K562 (cell line): Measurements from ENCODE around the gene NFATC2. TPM values are rescaled to one million over a fixed set of nuclear protein-coding genes. Genes with fewer than 3 reads are reported as not detected.

Source experiments
- ATAC-seq: fragments of 200-7000 bp; cut with Tn5 transposase; 3 replicates; pipeline ENCODE4 v1.9.1; 2020; ENCODE audit warnings: moderate library complexity
- BruUV-seq: library from RNA; stranded (reverse); fragments of 400-500 nt; replicated peaks from 2 replicates; lab custom pipeline; 2021; lab: Mats Ljungman, UMichigan
- CTCF ChIA-PET: fragments of 300-600 bp; formaldehyde crosslinking; extraction: SDS; loops from one replicate; lab custom pipeline; 2021; ENCODE audit warnings: low intra/inter-chr PET ratio; lab: Yijun Ruan, JAX
- POLR2A ChIA-PET: fragments of 300-600, 350-650 bp; sonication (Branson Sonifier 250); formaldehyde crosslinking; extraction: SDS; loops from one replicate; lab custom pipeline; 2021; ENCODE audit warnings: antibody characterized with exemption, inconsistent platforms; lab: Yijun Ruan, JAX
- DNase-seq, 4 experiments: peaks; one replicate each; pipeline versions ENCODE4 v3.0.0 to v3.0.0-alpha.2; 2011 to 2018; ENCODE audit warnings: low spot score in 3 of 4, mixed read lengths in 3 of 4; ENCODE audit errors: extremely low read depth in 1 of 4
- FAIRE-seq: peaks from 2 replicates; lab custom pipeline; 2011; peaks lifted over from hg19 to GRCh38; lab: Jason Lieb, UNC
- H2AFZ ChIP-seq: 2 replicates; pipeline ENCODE4 v1.6.0; 2011; ENCODE audit warnings: low read depth, low read length, control low read depth, inconsistent platforms
- H3K27ac ChIP-seq: fragments of 200-600 bp; 3 replicates; pipeline ENCODE4 v1.8.0; 2011; ENCODE audit warnings: low read depth, mild to moderate bottlenecking, control low read depth, inconsistent platforms, low read length, moderate library complexity, mixed read lengths; ENCODE audit errors: extremely low read depth
- H3K27me3 ChIP-seq, 2 experiments: fragments of 300-600 bp in 1 of 2; 2 replicates in 1 of 2; 3 replicates in 1 of 2; pipeline versions ENCODE4 v1.6.0 to v1.8.0; 2011; ENCODE audit warnings: inconsistent platforms in 2 of 2, low read length in 2 of 2, mild to moderate bottlenecking in 1 of 2, mixed read lengths in 1 of 2, moderate library complexity in 1 of 2; ENCODE audit not compliant: control insufficient read depth in 2 of 2, insufficient read depth in 2 of 2
- H3K36me3 ChIP-seq: fragments of 300-600 bp; 3 replicates; pipeline ENCODE4 v1.8.0; 2011; ENCODE audit warnings: mild to moderate bottlenecking, low read length, inconsistent platforms; ENCODE audit not compliant: control insufficient read depth, insufficient read depth
- H3K4me1 ChIP-seq, 2 experiments: fragments of 200-600 bp in 1 of 2; replicated peaks in 1 of 2; 2 replicates in 1 of 2; 3 replicates in 1 of 2; pipeline versions ENCODE4 v1.5.1 to v1.8.0; 2011; ENCODE audit warnings: inconsistent platforms in 2 of 2, low read length in 2 of 2, mild to moderate bottlenecking in 1 of 2, mixed read lengths in 1 of 2, moderate library complexity in 1 of 2; ENCODE audit not compliant: control insufficient read depth in 2 of 2, insufficient read depth in 2 of 2
- H3K4me2 ChIP-seq: 2 replicates; pipeline ENCODE4 v1.6.1; 2011; ENCODE audit warnings: low read length, control low read depth, inconsistent platforms, mixed read lengths; ENCODE audit not compliant: insufficient read depth
- H3K4me3 ChIP-seq: fragments of 200-600 bp; sonication (generic), shearing (Covaris generic); 2 replicates; pipeline ENCODE4 v1.5.1; 2016; ENCODE audit warnings: control low read depth, inconsistent platforms
- H3K79me2 ChIP-seq: fragments of 200-600 bp; 3 replicates; pipeline ENCODE4 v1.8.0; 2011; ENCODE audit warnings: low read length, inconsistent platforms; ENCODE audit not compliant: control insufficient read depth, insufficient read depth
- H3K9ac ChIP-seq, 2 experiments: 2 replicates each; pipeline versions ENCODE4 v1.6.0 to v1.6.1; 2011; ENCODE audit warnings: low read depth in 2 of 2, low read length in 2 of 2, control low read depth in 1 of 2, inconsistent platforms in 1 of 2, mild to moderate bottlenecking in 1 of 2, mixed read lengths in 1 of 2; ENCODE audit not compliant: insufficient read depth in 1 of 2
- H3K9me1 ChIP-seq: one replicate; pipeline ENCODE4 v1.6.0; 2011; ENCODE audit warnings: inconsistent platforms, mild to moderate bottlenecking, low read length, moderate library complexity; ENCODE audit not compliant: control insufficient read depth, insufficient read depth
- H3K9me3 ChIP-seq: replicated peaks from 2 replicates; pipeline ENCODE4 v1.5.1; 2011; ENCODE audit warnings: low read depth, low read length, inconsistent platforms; ENCODE audit not compliant: control insufficient read depth, insufficient read depth
- H4K20me1 ChIP-seq: replicated peaks from 2 replicates; pipeline ENCODE4 v1.6.1; 2011; ENCODE audit warnings: low read length, inconsistent platforms, mixed read lengths; ENCODE audit not compliant: control insufficient read depth, insufficient read depth
- L3MBTL2 ChIP-seq: fragments of 450-650 bp; IDR thresholded peaks from 2 replicates; pipeline ENCODE4 v1.6.1; 2016; ENCODE audit warnings: mild to moderate bottlenecking, moderate library complexity
- WGBS: fragments of 100-300 bp; shearing (Covaris generic); methylation state at CpG from one replicate; pipeline ENCODE4 v1.1.6; 2016; ENCODE audit warnings: low coverage, mixed read lengths; ENCODE audit not compliant: insufficient coverage; ENCODE audit errors: missing lambda C conversion rate; 5-methylcytosine and 5-hydroxymethylcytosine counted together
- in situ Hi-C: fragments of 300-500 bp; cut with MboI; formaldehyde crosslinking; loops from 4 replicates; pipeline ENCODE4 v1.15.0; 2018; ENCODE audit warnings: inconsistent platforms, mixed read lengths
- intact Hi-C: fragments of 100-400 bp; cut with micrococcal nuclease; formaldehyde crosslinking; loops from 2 replicates; pipeline ENCODE4 v1.14.2; 2022
- polyA plus RNA-seq, 8 experiments: library from polyadenylated mRNA; depleted of rRNA in 4 of 8; stranded (reverse) in 5 of 8; unstranded in 3 of 8; fragments of >200 nt; fragmentation: Nextera tagmentation in 2 of 8; fragmentation: Illumina TruSeq in 1 of 8; extraction: Ambion mirVana in 2 of 8; extraction: Trizol in 1 of 8; gene quantifications; 2 replicates each; pipeline versions ENCODE4 v1.2.1 to v1.2.3, GENCODE V29; 2011 to 2014; ENCODE audit warnings: inconsistent platforms in 1 of 8, missing spikeins in 1 of 8
- total RNA-seq, 7 experiments: library from RNA; depleted of rRNA in 6 of 7; stranded (reverse); fragments of >200 nt in 6 of 7; fragmentation: Illumina TruSeq in 2 of 7; extraction: Trizol in 2 of 7; gene quantifications; 2 replicates each; pipeline versions ENCODE4 v1.2.1 to v1.2.3, GENCODE V29; 2011 to 2021; ENCODE audit warnings: low replicate concordance in 1 of 7
- TF ChIP-seq, protein P1 (sequence below): sonication (generic); formaldehyde crosslinking; IDR thresholded peaks from 2 replicates; pipeline ENCODE4 v1.8.1; 2023; ENCODE audit warnings: mild to moderate bottlenecking, missing genetic modification reagents

The NFATC2 gene
- total and polyA plus RNA-seq, 9 of the 15 experiments (the other 6 are each of a cell fraction or from before 2014, with no cell fraction given) = 1.9 to 11.2 (median 3.0) TPM

DNA sequence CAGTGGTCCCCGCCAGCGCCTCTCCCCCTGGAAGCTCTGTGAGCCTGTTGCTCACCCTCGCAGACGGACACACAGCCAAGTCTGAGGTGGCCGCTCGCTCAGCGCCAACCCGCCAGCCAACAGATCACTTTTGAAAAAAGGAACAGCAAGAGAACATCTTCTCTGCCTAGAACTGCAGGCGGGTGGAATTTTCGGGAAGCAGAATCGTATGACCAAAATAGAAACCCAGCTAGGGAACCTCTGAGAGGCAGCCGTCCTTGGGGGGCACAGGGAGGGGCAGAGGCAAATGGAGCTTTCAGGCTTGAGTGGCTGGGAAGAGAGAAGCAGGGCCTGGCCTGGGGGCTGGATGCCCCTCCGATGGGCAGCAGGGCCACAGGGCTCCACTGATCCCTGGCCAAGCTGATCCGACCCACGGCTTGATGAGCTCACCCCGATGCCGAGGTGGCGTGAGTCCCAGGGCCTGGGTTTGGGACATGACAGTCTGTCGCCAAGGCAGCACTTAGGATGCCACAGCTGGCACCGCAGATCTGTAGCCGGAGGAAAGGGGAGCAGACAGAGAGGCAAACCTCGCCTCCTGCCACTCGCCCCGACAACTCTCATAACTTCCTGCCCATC lies 9.8 kb downstream of the NFATC2 start:
- peaks cover 27 to 33% of the 10 kb centered on the region in 2 experiments for H3K4me1 ChIP-seq

More for the DNA sequence above, 9.8 kb downstream of the NFATC2 start:
- ChIA-PET CTCF (no interaction called here), POLR2A (interaction anchor here (2.1 kb wide), 1 partner anchor 10 kb away, joined by 6 read pairs; the partner anchor contains the start of gene NFATC2)
- no peak overlapping the region for H3K4me2 ChIP-seq
- no TSS peak for BruUV-seq
- H3K27ac ChIP-seq = no peak overlapping the region
- ATAC-seq (no peak), DNase-seq (no peak), FAIRE-seq (no peak)
- no peaks in the 10 kb centered on the region for H3K27me3 ChIP-seq
- peaks cover 3% of the 10 kb centered on the region; the same call in 1 of the 2 replicates for H4K20me1 ChIP-seq
- H3K79me2 ChIP-seq = peaks cover 93% of the 10 kb centered on the region
- H2AFZ ChIP-seq = no peak overlapping the region
- H3K4me3 ChIP-seq = no peak overlapping the region
- TF ChIP-seq L3MBTL2 = no peak
- TF ChIP-seq, protein P1, sequence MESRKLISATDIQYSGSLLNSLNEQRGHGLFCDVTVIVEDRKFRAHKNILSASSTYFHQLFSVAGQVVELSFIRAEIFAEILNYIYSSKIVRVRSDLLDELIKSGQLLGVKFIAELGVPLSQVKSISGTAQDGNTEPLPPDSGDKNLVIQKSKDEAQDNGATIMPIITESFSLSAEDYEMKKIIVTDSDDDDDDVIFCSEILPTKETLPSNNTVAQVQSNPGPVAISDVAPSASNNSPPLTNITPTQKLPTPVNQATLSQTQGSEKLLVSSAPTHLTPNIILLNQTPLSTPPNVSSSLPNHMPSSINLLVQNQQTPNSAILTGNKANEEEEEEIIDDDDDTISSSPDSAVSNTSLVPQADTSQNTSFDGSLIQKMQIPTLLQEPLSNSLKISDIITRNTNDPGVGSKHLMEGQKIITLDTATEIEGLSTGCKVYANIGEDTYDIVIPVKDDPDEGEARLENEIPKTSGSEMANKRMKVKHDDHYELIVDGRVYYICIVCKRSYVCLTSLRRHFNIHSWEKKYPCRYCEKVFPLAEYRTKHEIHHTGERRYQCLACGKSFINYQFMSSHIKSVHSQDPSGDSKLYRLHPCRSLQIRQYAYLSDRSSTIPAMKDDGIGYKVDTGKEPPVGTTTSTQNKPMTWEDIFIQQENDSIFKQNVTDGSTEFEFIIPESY (CRISPR knock-in tag) = peak; percentile 67
- 0 out of 4 replicates have a peak overlapping the region, but pooled peaks of 1 of the 2 experiments have one; percentile 29 for H3K9ac ChIP-seq
- H3K9me3 ChIP-seq = no peaks in the 10 kb centered on the region
- no peaks in the 10 kb centered on the region for H3K9me1 ChIP-seq
- WGBS = 93% methylated on average over 20 of the region's 24 CpGs
- in situ Hi-C loops = no loop called here
- intact Hi-C loops = no loop called here
- H3K36me3 ChIP-seq = peaks cover 22% of the 10 kb centered on the region; the same call in 2 of the 3 replicates
